K562 (cell line): ENCODE results near the gene RTL1. TPM values are rescaled to one million over a fixed set of nuclear protein-coding genes. Genes with fewer than 3 reads are reported as not detected.

ENCODE experiments used
- ATAC-seq: fragments of 200-7000 bp; cut with Tn5 transposase; 3 replicates; pipeline ENCODE4 v1.9.1; 2020; ENCODE audit warnings: moderate library complexity
- BruUV-seq: library from RNA; stranded (reverse); fragments of 400-500 nt; replicated peaks from 2 replicates; lab custom pipeline; 2021; lab: Mats Ljungman, UMichigan
- CTCF ChIA-PET: fragments of 300-600 bp; formaldehyde crosslinking; extraction: SDS; loops from one replicate; lab custom pipeline; 2021; ENCODE audit warnings: low intra/inter-chr PET ratio; lab: Yijun Ruan, JAX
- POLR2A ChIA-PET: fragments of 300-600, 350-650 bp; sonication (Branson Sonifier 250); formaldehyde crosslinking; extraction: SDS; loops from one replicate; lab custom pipeline; 2021; ENCODE audit warnings: antibody characterized with exemption, inconsistent platforms; lab: Yijun Ruan, JAX
- DNase-seq, 4 experiments: peaks; one replicate each; pipeline versions ENCODE4 v3.0.0 to v3.0.0-alpha.2; 2011 to 2018; ENCODE audit warnings: low spot score in 3 of 4, mixed read lengths in 3 of 4; ENCODE audit errors: extremely low read depth in 1 of 4
- FAIRE-seq: peaks from 2 replicates; lab custom pipeline; 2011; peaks lifted over from hg19 to GRCh38; lab: Jason Lieb, UNC
- H2AFZ ChIP-seq: 2 replicates; pipeline ENCODE4 v1.6.0; 2011; ENCODE audit warnings: low read depth, low read length, control low read depth, inconsistent platforms
- H3K27ac ChIP-seq: fragments of 200-600 bp; 3 replicates; pipeline ENCODE4 v1.8.0; 2011; ENCODE audit warnings: low read depth, mild to moderate bottlenecking, control low read depth, inconsistent platforms, low read length, moderate library complexity, mixed read lengths; ENCODE audit errors: extremely low read depth
- H3K27me3 ChIP-seq, 2 experiments: fragments of 300-600 bp in 1 of 2; 2 replicates in 1 of 2; 3 replicates in 1 of 2; pipeline versions ENCODE4 v1.6.0 to v1.8.0; 2011; ENCODE audit warnings: inconsistent platforms in 2 of 2, low read length in 2 of 2, mild to moderate bottlenecking in 1 of 2, mixed read lengths in 1 of 2, moderate library complexity in 1 of 2; ENCODE audit not compliant: control insufficient read depth in 2 of 2, insufficient read depth in 2 of 2
- H3K36me3 ChIP-seq: fragments of 300-600 bp; 3 replicates; pipeline ENCODE4 v1.8.0; 2011; ENCODE audit warnings: mild to moderate bottlenecking, low read length, inconsistent platforms; ENCODE audit not compliant: control insufficient read depth, insufficient read depth
- H3K4me1 ChIP-seq, 2 experiments: fragments of 200-600 bp in 1 of 2; replicated peaks in 1 of 2; 2 replicates in 1 of 2; 3 replicates in 1 of 2; pipeline versions ENCODE4 v1.5.1 to v1.8.0; 2011; ENCODE audit warnings: inconsistent platforms in 2 of 2, low read length in 2 of 2, mild to moderate bottlenecking in 1 of 2, mixed read lengths in 1 of 2, moderate library complexity in 1 of 2; ENCODE audit not compliant: control insufficient read depth in 2 of 2, insufficient read depth in 2 of 2
- H3K4me2 ChIP-seq: 2 replicates; pipeline ENCODE4 v1.6.1; 2011; ENCODE audit warnings: low read length, control low read depth, inconsistent platforms, mixed read lengths; ENCODE audit not compliant: insufficient read depth
- H3K4me3 ChIP-seq: fragments of 200-600 bp; sonication (generic), shearing (Covaris generic); 2 replicates; pipeline ENCODE4 v1.5.1; 2016; ENCODE audit warnings: control low read depth, inconsistent platforms
- H3K79me2 ChIP-seq: fragments of 200-600 bp; 3 replicates; pipeline ENCODE4 v1.8.0; 2011; ENCODE audit warnings: low read length, inconsistent platforms; ENCODE audit not compliant: control insufficient read depth, insufficient read depth
- H3K9ac ChIP-seq, 2 experiments: 2 replicates each; pipeline versions ENCODE4 v1.6.0 to v1.6.1; 2011; ENCODE audit warnings: low read depth in 2 of 2, low read length in 2 of 2, control low read depth in 1 of 2, inconsistent platforms in 1 of 2, mild to moderate bottlenecking in 1 of 2, mixed read lengths in 1 of 2; ENCODE audit not compliant: insufficient read depth in 1 of 2
- H3K9me1 ChIP-seq: one replicate; pipeline ENCODE4 v1.6.0; 2011; ENCODE audit warnings: inconsistent platforms, mild to moderate bottlenecking, low read length, moderate library complexity; ENCODE audit not compliant: control insufficient read depth, insufficient read depth
- H3K9me3 ChIP-seq: replicated peaks from 2 replicates; pipeline ENCODE4 v1.5.1; 2011; ENCODE audit warnings: low read depth, low read length, inconsistent platforms; ENCODE audit not compliant: control insufficient read depth, insufficient read depth
- H4K20me1 ChIP-seq: replicated peaks from 2 replicates; pipeline ENCODE4 v1.6.1; 2011; ENCODE audit warnings: low read length, inconsistent platforms, mixed read lengths; ENCODE audit not compliant: control insufficient read depth, insufficient read depth
- ELF2 ChIP-seq: fragments of 250-450 bp; sonication (Bioruptor Pico); IDR thresholded peaks from 2 replicates; pipeline ENCODE4 v1.5.0; 2021; ENCODE audit warnings: mild to moderate bottlenecking
- GTF2F1 ChIP-seq: IDR thresholded peaks from 2 replicates; pipeline ENCODE4 v1.6.1; 2011; ENCODE audit warnings: low read depth, low read length, improper control_type of control experiment
- HDGF ChIP-seq: fragments of 450-650 bp; IDR thresholded peaks from 2 replicates; pipeline ENCODE4 v1.6.1; 2016
- NCOA1 ChIP-seq: fragments of 450-650 bp; IDR thresholded peaks from 2 replicates; pipeline ENCODE4 v1.6.1; 2016; ENCODE audit warnings: low read depth
- SP1 ChIP-seq: sonication (generic); formaldehyde crosslinking; IDR thresholded peaks from 2 replicates; pipeline ENCODE4 v1.8.1; 2022; ENCODE audit warnings: mild to moderate bottlenecking, missing genetic modification reagents
- SRSF9 ChIP-seq: fragments of 200-400 bp; formaldehyde crosslinking; IDR thresholded peaks from 2 replicates; pipeline ENCODE4 v1.6.1; 2017; ENCODE audit warnings: low read depth, low read length, borderline replicate concordance
- TEAD1 ChIP-seq, 2 experiments: fragments of 450-650 bp in 1 of 2; sonication (generic) in 1 of 2; formaldehyde crosslinking; IDR thresholded peaks; 2 replicates each; pipeline versions ENCODE4 v1.4.0 to v1.8.0; 2020 to 2022; ENCODE audit warnings: mild to moderate bottlenecking in 2 of 2, missing genetic modification reagents in 1 of 2
- ZBTB7A ChIP-seq: IDR thresholded peaks from 2 replicates; pipeline ENCODE4 v1.6.1; 2011; ENCODE audit warnings: low read depth, mild to moderate bottlenecking, low read length, moderate library complexity, borderline replicate concordance; ENCODE audit not compliant: control insufficient read depth
- ZBTB8A ChIP-seq: fragments of 450-650 bp; IDR thresholded peaks from 2 replicates; pipeline ENCODE4 v1.6.1; 2018; ENCODE audit warnings: mild to moderate bottlenecking, moderate library complexity; ENCODE audit not compliant: partially characterized antibody
- ZC3H11A ChIP-seq: IDR thresholded peaks from 2 replicates; pipeline ENCODE4 v1.6.1; 2012; ENCODE audit warnings: low read depth, low read length, improper control_type of control experiment
- ZNF23 ChIP-seq: fragments of 250-450 bp; sonication (Bioruptor Pico); IDR thresholded peaks from 2 replicates; pipeline ENCODE4 v1.4.0; 2020; ENCODE audit warnings: mild to moderate bottlenecking
- ZNF76 ChIP-seq: fragments of 250-450 bp; sonication (Bioruptor Pico); IDR thresholded peaks from 2 replicates; pipeline ENCODE4 v1.4.0; 2020; ENCODE audit warnings: mild to moderate bottlenecking, moderate library complexity, borderline replicate concordance
- ZNF766 ChIP-seq: fragments of 200-800 bp; sonication (Bioruptor generic); conservative IDR thresholded peaks from 2 replicates; pipeline ENCODE4 v1.6.1; 2016; ENCODE audit warnings: missing genetic modification characterization, missing compliant biosample characterization
- WGBS: fragments of 100-300 bp; shearing (Covaris generic); methylation state at CpG from one replicate; pipeline ENCODE4 v1.1.6; 2016; ENCODE audit warnings: low coverage, mixed read lengths; ENCODE audit not compliant: insufficient coverage; ENCODE audit errors: missing lambda C conversion rate; 5-methylcytosine and 5-hydroxymethylcytosine counted together
- in situ Hi-C: fragments of 300-500 bp; cut with MboI; formaldehyde crosslinking; loops from 4 replicates; pipeline ENCODE4 v1.15.0; 2018; ENCODE audit warnings: inconsistent platforms, mixed read lengths
- intact Hi-C: fragments of 100-400 bp; cut with micrococcal nuclease; formaldehyde crosslinking; loops from 2 replicates; pipeline ENCODE4 v1.14.2; 2022
- polyA plus RNA-seq, 8 experiments: library from polyadenylated mRNA; depleted of rRNA in 4 of 8; stranded (reverse) in 5 of 8; unstranded in 3 of 8; fragments of >200 nt; fragmentation: Nextera tagmentation in 2 of 8; fragmentation: Illumina TruSeq in 1 of 8; extraction: Ambion mirVana in 2 of 8; extraction: Trizol in 1 of 8; gene quantifications; 2 replicates each; pipeline versions ENCODE4 v1.2.1 to v1.2.3, GENCODE V29; 2011 to 2014; ENCODE audit warnings: inconsistent platforms in 1 of 8, missing spikeins in 1 of 8
- total RNA-seq, 7 experiments: library from RNA; depleted of rRNA in 6 of 7; stranded (reverse); fragments of >200 nt in 6 of 7; fragmentation: Illumina TruSeq in 2 of 7; extraction: Trizol in 2 of 7; gene quantifications; 2 replicates each; pipeline versions ENCODE4 v1.2.1 to v1.2.3, GENCODE V29; 2011 to 2021; ENCODE audit warnings: low replicate concordance in 1 of 7
- TF ChIP-seq, protein P1 (sequence below): sonication (generic); formaldehyde crosslinking; IDR thresholded peaks from 2 replicates; pipeline ENCODE4 v1.8.0; 2022; ENCODE audit warnings: mild to moderate bottlenecking, missing genetic modification reagents
- TF ChIP-seq, protein P2 (sequence below): fragments of 250-450 bp; sonication (Bioruptor Pico); IDR thresholded peaks from 2 replicates; pipeline ENCODE4 v1.9.0; 2021; ENCODE audit warnings: mild to moderate bottlenecking
- TF ChIP-seq, protein P3 (sequence below): fragments of 450-650 bp; formaldehyde crosslinking; IDR thresholded peaks from 2 replicates; pipeline ENCODE4 v1.4.0; 2020; ENCODE audit warnings: mild to moderate bottlenecking

Gene RTL1
- total and polyA plus RNA-seq, 9 of the 15 experiments (the other 6 are each of a cell fraction or from before 2014, with no cell fraction given), result not detected

DNA sequence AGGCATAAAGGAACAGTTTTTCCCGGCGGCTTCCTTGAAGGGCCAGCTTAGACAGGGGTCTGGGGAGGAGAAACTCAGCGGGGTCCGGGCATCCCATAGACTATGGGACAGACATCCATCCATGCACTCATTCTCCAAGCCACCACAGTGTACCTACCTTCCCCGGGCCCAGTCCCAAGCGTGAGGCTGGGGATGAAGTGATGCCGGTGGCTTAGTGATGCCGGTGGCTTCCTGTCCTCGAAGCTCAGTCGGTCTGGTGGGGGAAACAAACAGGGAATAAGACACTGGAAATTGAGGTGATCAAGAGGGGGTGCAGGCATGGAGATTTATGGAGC is 421 bp downstream of the RTL1 start:
- TF ChIP-seq ZC3H11A, result no peak
- no peak for TF ChIP-seq TEAD1 (CRISPR knock-in tag; IDR thresholded peaks at IDR 0.05)
- no peak for TF ChIP-seq GTF2F1
- TF ChIP-seq ELF2 (CRISPR knock-in tag), result no peak
- TF ChIP-seq, protein P1, sequence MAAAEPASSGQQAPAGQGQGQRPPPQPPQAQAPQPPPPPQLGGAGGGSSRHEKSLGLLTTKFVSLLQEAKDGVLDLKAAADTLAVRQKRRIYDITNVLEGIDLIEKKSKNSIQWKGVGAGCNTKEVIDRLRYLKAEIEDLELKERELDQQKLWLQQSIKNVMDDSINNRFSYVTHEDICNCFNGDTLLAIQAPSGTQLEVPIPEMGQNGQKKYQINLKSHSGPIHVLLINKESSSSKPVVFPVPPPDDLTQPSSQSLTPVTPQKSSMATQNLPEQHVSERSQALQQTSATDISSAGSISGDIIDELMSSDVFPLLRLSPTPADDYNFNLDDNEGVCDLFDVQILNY, result no peak
- TF ChIP-seq, protein P2, sequence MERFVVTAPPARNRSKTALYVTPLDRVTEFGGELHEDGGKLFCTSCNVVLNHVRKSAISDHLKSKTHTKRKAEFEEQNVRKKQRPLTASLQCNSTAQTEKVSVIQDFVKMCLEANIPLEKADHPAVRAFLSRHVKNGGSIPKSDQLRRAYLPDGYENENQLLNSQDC (CRISPR knock-in tag), result no peak
- no peak for TF ChIP-seq ZBTB8A
- no peak for TF ChIP-seq ZNF23 (CRISPR knock-in tag)
- no peak for TF ChIP-seq HDGF
- TF ChIP-seq NCOA1, result no peak
- TF ChIP-seq ZNF76 (CRISPR knock-in tag), result no peak
- no peak for TF ChIP-seq ZBTB7A
- no peak for TF ChIP-seq SRSF9
- no peak for TF ChIP-seq SP1
- TF ChIP-seq ZNF766, result no peak
- TF ChIP-seq, protein P3, sequence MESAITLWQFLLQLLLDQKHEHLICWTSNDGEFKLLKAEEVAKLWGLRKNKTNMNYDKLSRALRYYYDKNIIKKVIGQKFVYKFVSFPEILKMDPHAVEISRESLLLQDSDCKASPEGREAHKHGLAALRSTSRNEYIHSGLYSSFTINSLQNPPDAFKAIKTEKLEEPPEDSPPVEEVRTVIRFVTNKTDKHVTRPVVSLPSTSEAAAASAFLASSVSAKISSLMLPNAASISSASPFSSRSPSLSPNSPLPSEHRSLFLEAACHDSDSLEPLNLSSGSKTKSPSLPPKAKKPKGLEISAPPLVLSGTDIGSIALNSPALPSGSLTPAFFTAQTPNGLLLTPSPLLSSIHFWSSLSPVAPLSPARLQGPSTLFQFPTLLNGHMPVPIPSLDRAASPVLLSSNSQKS, result no peak
- Histone ChIP-seq H2AFZ (no peak overlapping the region), H4K20me1 (no peaks in the 10 kb centered on the region), H3K27me3 (peaks cover 0 to 12% of the 10 kb centered on the region in 2 experiments; a peak in 1 of 5 replicates), H3K79me2 (no peaks in the 10 kb centered on the region), H3K36me3 (no peaks in the 10 kb centered on the region), H3K4me2 (no peak overlapping the region), H3K4me3 (no peak overlapping the region), H3K9me3 (no peaks in the 10 kb centered on the region), H3K4me1 (peaks cover 13 to 38% of the 10 kb centered on the region in 2 experiments), H3K27ac (no peak overlapping the region), H3K9ac (no peak overlapping the region), H3K9me1 (no peaks in the 10 kb centered on the region)
- ATAC-seq (no peak), FAIRE-seq (no peak), DNase-seq (no peak)
- intact Hi-C loops (loop anchor here (5.0 to 10.0 kb wide), 4 partner anchors 182 to 724 kb away; no protein-coding TSS in a partner anchor), in situ Hi-C loops (loop anchor here (25.0 kb wide), 1 partner anchor 734 kb away; no protein-coding TSS in a partner anchor)
- CTCF ChIA-PET, result no interaction called here
- 57% methylated on average over 10 of the region's 10 CpGs for WGBS
- no TSS peak for BruUV-seq
- POLR2A ChIA-PET, result no interaction called here
